ENCODE data around the gene KIF1A.

DNA sequence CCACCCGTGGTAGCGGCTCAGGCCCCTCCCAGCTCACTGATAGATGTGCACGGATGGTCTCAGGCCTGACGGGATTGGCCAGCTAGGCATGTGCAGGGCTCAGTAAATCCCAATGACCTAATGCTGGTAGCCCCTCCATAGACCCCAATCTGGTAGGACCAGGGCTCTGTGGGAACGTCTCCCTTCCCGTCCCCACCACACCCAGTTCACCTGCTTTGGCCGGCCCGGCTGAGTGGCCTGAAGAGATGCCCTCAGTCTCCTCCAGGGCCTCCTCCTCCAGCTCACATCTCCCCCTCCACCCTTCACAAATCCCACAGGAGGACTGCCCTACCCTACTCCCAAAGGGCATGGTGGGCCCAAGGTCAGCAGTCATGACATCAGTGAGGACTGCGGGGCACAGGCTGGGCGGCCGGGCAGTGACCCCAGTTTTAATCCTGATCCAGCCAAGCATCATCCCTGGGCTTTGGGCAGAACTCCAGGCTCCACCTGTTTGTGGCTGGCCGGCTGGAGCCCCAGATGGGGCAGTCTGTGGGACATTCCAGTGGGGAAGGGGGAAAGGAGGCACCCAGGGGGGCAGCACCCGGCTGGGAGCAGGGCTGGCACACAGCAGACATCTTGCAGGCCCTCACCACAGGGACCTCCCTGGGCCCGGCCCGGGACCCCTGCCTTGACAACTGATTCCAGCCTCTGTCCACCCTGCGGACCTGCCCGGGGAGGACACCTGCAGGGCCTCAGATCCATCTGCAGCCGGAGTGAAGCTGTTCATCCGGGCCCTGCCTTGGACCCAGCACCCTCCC lies 2.3 kb downstream of the KIF1A start:
- TF ChIP-seq, protein P1, sequence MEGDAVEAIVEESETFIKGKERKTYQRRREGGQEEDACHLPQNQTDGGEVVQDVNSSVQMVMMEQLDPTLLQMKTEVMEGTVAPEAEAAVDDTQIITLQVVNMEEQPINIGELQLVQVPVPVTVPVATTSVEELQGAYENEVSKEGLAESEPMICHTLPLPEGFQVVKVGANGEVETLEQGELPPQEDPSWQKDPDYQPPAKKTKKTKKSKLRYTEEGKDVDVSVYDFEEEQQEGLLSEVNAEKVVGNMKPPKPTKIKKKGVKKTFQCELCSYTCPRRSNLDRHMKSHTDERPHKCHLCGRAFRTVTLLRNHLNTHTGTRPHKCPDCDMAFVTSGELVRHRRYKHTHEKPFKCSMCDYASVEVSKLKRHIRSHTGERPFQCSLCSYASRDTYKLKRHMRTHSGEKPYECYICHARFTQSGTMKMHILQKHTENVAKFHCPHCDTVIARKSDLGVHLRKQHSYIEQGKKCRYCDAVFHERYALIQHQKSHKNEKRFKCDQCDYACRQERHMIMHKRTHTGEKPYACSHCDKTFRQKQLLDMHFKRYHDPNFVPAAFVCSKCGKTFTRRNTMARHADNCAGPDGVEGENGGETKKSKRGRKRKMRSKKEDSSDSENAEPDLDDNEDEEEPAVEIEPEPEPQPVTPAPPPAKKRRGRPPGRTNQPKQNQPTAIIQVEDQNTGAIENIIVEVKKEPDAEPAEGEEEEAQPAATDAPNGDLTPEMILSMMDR (IDR thresholded peaks at IDR 0.05), result no peak
- TF ChIP-seq POLR2A (IDR thresholded peaks at IDR 0.05) (no peak), EP300 (IDR thresholded peaks at IDR 0.05) (no peak)

All from suprapubic skin (tissue), 3 donors.